ENCODE data around the gene ENPP1.

Gene ENPP1

DNA sequence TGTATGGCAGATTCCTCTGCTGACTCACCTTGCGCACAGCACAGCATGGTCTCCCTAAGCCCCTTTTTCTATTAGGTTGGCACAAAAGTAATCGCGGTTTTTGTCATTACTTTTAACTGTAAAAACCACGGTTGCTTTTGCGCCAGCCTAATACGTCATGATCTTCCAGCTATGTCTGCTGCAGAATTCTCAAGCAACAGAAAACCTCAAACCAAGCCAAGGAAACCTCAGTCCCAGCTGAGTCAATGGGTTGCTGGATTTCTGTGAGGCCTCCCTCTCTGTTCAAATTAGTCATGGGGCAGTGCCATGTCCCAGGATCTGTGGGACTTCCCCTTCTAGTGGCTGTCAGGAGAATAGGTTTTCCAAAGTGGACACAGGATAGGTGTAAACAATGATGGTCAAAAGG, 15.7 kb upstream of the ENPP1 start:
- H3K4me3 ChIP-seq (replicated peaks; ENCODE audit: low read depth, low read length) = no peak overlapping the region
- no peaks in the 10 kb centered on the region for H3K36me3 ChIP-seq (ENCODE audit: control insufficient read depth, insufficient read depth, low read length)
- TF ChIP-seq, protein P1, sequence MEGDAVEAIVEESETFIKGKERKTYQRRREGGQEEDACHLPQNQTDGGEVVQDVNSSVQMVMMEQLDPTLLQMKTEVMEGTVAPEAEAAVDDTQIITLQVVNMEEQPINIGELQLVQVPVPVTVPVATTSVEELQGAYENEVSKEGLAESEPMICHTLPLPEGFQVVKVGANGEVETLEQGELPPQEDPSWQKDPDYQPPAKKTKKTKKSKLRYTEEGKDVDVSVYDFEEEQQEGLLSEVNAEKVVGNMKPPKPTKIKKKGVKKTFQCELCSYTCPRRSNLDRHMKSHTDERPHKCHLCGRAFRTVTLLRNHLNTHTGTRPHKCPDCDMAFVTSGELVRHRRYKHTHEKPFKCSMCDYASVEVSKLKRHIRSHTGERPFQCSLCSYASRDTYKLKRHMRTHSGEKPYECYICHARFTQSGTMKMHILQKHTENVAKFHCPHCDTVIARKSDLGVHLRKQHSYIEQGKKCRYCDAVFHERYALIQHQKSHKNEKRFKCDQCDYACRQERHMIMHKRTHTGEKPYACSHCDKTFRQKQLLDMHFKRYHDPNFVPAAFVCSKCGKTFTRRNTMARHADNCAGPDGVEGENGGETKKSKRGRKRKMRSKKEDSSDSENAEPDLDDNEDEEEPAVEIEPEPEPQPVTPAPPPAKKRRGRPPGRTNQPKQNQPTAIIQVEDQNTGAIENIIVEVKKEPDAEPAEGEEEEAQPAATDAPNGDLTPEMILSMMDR (IDR thresholded peaks at IDR 0.05; ENCODE audit: insufficient read depth, low read length, poor library complexity, severe bottlenecking) = no peak
- no peaks in the 10 kb centered on the region; the same call in 1 of the 2 replicates for H3K27me3 ChIP-seq (replicated peaks; ENCODE audit: control insufficient read depth, insufficient read depth, low read length)
- DNase-seq (ENCODE audit: extremely low read depth, insufficient read length) = no peak

DNA sequence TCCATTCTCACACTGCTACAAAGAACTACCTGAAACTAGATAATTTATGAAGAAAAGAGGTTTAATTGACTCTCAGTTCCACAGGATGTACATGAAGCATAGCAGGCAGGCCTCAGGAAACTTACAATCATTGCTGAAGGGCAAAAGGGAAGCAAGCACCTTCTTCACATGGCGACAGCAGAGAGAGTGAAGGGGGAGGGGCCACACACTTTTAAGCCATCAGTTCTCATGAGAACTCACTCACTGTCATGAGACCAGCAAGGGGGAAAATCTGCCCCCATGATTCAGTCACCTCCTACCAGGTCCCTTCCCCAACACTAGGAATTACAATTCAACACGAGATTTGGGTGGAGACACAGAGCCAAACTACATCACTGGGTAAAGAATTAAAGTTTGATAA, 12.5 kb upstream of the ENPP1 start:
- no peak overlapping the region for H3K4me3 ChIP-seq (replicated peaks; ENCODE audit: low read depth, low read length)
- no peaks in the 10 kb centered on the region for H3K36me3 ChIP-seq (ENCODE audit: control insufficient read depth, insufficient read depth, low read length)
- H3K27me3 ChIP-seq (replicated peaks; ENCODE audit: control insufficient read depth, insufficient read depth, low read length) = no peaks in the 10 kb centered on the region; the same call in 1 of the 2 replicates
- TF ChIP-seq, protein P1 (IDR thresholded peaks at IDR 0.05; ENCODE audit: insufficient read depth, low read length, poor library complexity, severe bottlenecking) = no peak
- DNase-seq (ENCODE audit: extremely low read depth, insufficient read length) = no peak

DNA sequence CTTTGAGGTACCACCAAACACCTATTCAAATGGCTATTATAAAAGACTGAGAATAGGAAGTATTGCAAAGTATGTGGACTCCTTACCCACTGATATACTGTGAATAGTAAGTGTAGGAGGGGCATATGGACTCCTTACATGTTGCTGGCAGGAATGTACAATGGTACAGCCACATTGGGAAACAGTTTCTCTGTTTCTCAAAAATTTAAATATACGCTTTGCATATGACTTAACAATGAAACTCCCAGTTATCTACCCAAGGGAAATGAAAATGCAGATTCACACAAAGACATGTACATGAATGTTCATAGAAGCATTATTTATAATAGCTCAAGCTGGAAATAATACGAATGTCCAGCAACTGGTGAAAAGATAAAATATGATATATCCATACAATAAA, 5.5 kb upstream of the ENPP1 start:
- no peak for DNase-seq (ENCODE audit: extremely low read depth, insufficient read length)

DNA sequence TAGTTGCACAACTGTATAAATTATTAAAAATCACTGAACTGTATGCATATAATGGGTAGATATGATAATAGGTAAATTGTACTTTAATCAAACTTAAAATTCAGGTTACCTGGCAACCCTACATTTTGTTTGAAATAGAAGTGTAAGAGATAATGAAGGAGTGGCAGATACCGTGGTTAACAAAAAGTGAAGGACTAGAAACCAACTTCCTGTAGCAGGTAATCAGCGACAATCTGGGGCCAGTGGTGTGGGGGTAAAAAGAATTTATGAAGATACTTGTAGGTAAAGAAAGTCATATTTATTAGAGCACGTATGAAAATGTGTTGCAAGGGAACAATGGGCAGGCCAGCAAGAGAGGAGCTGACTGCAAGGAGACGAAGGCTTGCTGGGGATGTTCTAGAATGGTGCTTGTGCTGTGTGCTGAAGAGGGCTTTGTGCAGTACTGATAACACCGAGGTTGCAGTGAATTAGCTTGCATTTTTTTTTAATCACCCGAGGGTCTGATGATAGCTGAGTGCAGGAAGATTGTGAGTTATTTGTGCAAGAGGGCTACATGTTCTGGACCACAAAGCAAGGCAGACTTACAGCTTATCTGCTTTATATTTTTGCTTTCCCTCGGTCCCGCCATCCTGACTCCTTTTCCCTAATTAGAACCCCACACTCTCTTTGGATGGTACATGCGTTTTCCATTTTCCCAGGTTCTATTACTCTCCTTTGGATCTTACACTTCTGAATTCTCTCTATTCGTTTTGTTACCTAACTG, 4.6 kb upstream of the ENPP1 start:
- Histone ChIP-seq H3K36me3 (ENCODE audit: control insufficient read depth, insufficient read depth, low read length) (no peaks in the 10 kb centered on the region), H3K27me3 (replicated peaks; ENCODE audit: control insufficient read depth, insufficient read depth, low read length) (no peaks in the 10 kb centered on the region; the same call in 1 of the 2 replicates), H3K4me3 (replicated peaks; ENCODE audit: low read depth, low read length) (no peak overlapping the region)
- no peak for DNase-seq (ENCODE audit: extremely low read depth, insufficient read length)
- TF ChIP-seq, protein P1 (IDR thresholded peaks at IDR 0.05; ENCODE audit: insufficient read depth, low read length, poor library complexity, severe bottlenecking) = no peak

More for the DNA sequence above, 5.5 kb upstream of the ENPP1 start:
- TF ChIP-seq, protein P1 (IDR thresholded peaks at IDR 0.05; ENCODE audit: insufficient read depth, low read length, poor library complexity, severe bottlenecking) = no peak
- no peak overlapping the region for H3K4me3 ChIP-seq (replicated peaks; ENCODE audit: low read depth, low read length)
- H3K36me3 ChIP-seq (ENCODE audit: control insufficient read depth, insufficient read depth, low read length) = no peaks in the 10 kb centered on the region
- H3K27me3 ChIP-seq (replicated peaks; ENCODE audit: control insufficient read depth, insufficient read depth, low read length) = no peaks in the 10 kb centered on the region; the same call in 1 of the 2 replicates

DNA sequence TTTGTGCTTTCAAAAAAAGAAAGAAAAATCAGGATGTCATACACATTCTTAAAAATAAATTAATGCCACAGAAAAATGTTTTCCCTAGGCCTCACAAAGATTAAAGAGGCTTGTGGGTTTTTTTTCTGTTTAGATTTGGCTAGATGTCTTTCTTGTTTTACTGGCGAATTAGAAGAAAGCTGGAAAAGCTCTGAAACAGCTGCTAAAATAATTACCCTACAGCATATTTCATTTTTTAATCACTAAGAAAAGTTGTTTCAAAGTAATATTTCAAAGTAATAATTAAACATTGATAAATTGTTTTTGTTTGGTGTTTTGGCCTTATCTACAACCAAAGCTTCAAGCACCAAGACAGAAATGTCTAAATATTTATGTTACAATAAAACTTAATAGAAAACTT, 3.7 kb upstream of the ENPP1 start:
- Histone ChIP-seq H3K36me3 (ENCODE audit: control insufficient read depth, insufficient read depth, low read length) (no peaks in the 10 kb centered on the region), H3K27me3 (replicated peaks; ENCODE audit: control insufficient read depth, insufficient read depth, low read length) (no peaks in the 10 kb centered on the region; the same call in none of the 2 replicates), H3K4me3 (replicated peaks; ENCODE audit: low read depth, low read length) (no peak overlapping the region)
- TF ChIP-seq, protein P1 (IDR thresholded peaks at IDR 0.05; ENCODE audit: insufficient read depth, low read length, poor library complexity, severe bottlenecking) = no peak
- no peak for DNase-seq (ENCODE audit: extremely low read depth, insufficient read length)
